Measurements from ENCODE around the gene GNL1.

GRCh38 chr6:30541515-30542403, 14.5 kb downstream of the GNL1 start:
- TF ChIP-seq CTCF (IDR thresholded peaks at IDR 0.05) (peak; percentile 91 to 99 (median 99)), POLR2A (IDR thresholded peaks at IDR 0.05) (no peak)
